ENCODE results near the gene RANGAP1.

DNA sequence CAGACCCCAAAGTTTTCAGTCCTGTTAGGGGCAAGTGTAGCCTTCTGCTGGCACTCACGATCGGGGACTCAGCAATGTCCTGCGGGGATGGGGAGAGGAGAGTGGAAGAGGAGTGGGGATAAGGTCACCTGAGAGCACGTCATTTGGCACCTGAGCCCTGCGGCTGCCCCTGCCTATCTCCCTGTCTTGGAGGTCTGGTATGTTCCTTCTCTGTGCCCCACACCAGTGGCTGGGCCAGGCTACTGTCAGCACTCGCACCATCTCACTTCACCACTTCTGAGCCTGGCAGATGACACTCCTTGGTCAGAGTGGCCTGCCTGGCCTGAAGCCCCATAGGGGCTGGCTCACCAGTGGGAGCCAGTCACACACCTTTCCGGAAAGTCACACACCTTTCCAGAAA lies 25.1 kb downstream of the RANGAP1 start:
- no peak for TF ChIP-seq POLR2A (IDR thresholded peaks at IDR 0.05)
- TF ChIP-seq, protein P1, sequence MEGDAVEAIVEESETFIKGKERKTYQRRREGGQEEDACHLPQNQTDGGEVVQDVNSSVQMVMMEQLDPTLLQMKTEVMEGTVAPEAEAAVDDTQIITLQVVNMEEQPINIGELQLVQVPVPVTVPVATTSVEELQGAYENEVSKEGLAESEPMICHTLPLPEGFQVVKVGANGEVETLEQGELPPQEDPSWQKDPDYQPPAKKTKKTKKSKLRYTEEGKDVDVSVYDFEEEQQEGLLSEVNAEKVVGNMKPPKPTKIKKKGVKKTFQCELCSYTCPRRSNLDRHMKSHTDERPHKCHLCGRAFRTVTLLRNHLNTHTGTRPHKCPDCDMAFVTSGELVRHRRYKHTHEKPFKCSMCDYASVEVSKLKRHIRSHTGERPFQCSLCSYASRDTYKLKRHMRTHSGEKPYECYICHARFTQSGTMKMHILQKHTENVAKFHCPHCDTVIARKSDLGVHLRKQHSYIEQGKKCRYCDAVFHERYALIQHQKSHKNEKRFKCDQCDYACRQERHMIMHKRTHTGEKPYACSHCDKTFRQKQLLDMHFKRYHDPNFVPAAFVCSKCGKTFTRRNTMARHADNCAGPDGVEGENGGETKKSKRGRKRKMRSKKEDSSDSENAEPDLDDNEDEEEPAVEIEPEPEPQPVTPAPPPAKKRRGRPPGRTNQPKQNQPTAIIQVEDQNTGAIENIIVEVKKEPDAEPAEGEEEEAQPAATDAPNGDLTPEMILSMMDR (IDR thresholded peaks at IDR 0.05), result no peak
